Erythroblast (primary cell): ENCODE measurements around the gene PIK3R4.

ENCODE experiments used
- GATA1 ChIP-seq: IDR thresholded peaks from 2 replicates; pipeline ENCODE4 v1.6.1; 2011; ENCODE audit warnings: low read depth, mild to moderate bottlenecking, control low read depth, low read length, moderate library complexity
- POLR2A ChIP-seq: IDR thresholded peaks from 2 replicates; pipeline ENCODE4 v1.6.1; 2011; ENCODE audit warnings: mild to moderate bottlenecking, low read length

GRCh38 chr3:130661140-130661891, 85.3 kb downstream of the PIK3R4 start:
- TF ChIP-seq POLR2A (no peak), GATA1 (no peak)
